Neural progenitor cell (in vitro differentiated cells): ENCODE results near the gene ARMC9.
"Not testable (repeated sequence)": the region's sequence is repeated elsewhere in the genome, so short reads cannot be mapped to it uniquely, and the experiment has no call there.

Experiments
- EZH2phosphoT487 ChIP-seq: fragments of 200-600 bp; sonication (generic); IDR thresholded peaks from 2 replicates; pipeline ENCODE4 v1.6.1; 2017; ENCODE audit warnings: antibody characterized with exemption
- TF ChIP-seq, protein P1 (sequence below): fragments of 200-600 bp; sonication (generic); IDR thresholded peaks from 2 replicates; pipeline ENCODE4 v1.5.1; 2017; ENCODE audit warnings: antibody characterized with exemption, mild to moderate bottlenecking

DNA sequence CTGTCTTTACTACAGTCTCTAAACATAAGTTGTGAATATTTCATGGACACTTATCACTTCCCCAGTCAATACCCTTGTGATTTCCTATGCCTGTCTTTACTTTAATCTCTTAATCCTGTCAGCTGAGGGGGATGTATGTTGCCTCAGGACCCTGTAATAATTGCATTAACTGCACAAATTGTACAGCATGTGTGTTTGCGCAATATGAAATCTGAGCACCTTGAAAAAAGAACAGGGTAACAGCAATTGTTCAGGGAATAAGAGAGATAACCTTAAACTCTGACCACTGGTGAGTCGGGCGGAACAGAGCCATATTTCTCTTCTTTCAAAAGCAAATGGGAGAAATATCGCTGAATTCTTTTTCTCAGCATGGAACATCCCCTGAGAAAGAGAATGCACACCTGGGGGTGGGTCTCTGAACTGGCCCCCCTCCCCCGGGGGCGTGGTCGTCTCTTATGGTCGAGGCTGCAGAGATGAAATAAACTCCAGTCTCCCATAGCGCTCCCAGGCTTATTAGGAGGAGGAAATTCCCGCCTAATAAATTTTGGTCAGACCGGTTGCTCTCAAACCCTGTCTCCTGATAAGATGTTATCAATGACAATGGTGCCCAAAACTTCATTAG lies 177.7 kb downstream of the ARMC9 start:
- TF ChIP-seq EZH2phosphoT487 = not testable (repeated sequence)
- TF ChIP-seq, protein P1, sequence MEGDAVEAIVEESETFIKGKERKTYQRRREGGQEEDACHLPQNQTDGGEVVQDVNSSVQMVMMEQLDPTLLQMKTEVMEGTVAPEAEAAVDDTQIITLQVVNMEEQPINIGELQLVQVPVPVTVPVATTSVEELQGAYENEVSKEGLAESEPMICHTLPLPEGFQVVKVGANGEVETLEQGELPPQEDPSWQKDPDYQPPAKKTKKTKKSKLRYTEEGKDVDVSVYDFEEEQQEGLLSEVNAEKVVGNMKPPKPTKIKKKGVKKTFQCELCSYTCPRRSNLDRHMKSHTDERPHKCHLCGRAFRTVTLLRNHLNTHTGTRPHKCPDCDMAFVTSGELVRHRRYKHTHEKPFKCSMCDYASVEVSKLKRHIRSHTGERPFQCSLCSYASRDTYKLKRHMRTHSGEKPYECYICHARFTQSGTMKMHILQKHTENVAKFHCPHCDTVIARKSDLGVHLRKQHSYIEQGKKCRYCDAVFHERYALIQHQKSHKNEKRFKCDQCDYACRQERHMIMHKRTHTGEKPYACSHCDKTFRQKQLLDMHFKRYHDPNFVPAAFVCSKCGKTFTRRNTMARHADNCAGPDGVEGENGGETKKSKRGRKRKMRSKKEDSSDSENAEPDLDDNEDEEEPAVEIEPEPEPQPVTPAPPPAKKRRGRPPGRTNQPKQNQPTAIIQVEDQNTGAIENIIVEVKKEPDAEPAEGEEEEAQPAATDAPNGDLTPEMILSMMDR = not testable (repeated sequence)
